HG02798 (cell line): Measurements from ENCODE around the gene LTC4S.

Experiments
- ATAC-seq: cut with Tn5 transposase; IDR thresholded peaks from one replicate; pipeline ENCODE4 v1.9.1; 2021; ENCODE audit warnings: mild to moderate bottlenecking; ENCODE audit not compliant: unreplicated experiment, poor library complexity

LTC4S gene

GRCh38 chr5:179794171-179794570 lies 385 bp downstream of the LTC4S start:
- no peak for ATAC-seq

GRCh38 chr5:179794575-179794974 lies 789 bp downstream of the LTC4S start:
- no peak for ATAC-seq

GRCh38 chr5:179795049-179795862 lies 1.5 kb downstream of the LTC4S start:
- no peak for ATAC-seq

GRCh38 chr5:179795863-179796833 lies 2.4 kb downstream of the LTC4S start:
- peak; percentile 83 for ATAC-seq

- ATAC-seq = no peak
Measured at GRCh38 chr5:179796877-179797608, 3.3 kb downstream of the LTC4S start.

GRCh38 chr5:179797741-179798140 lies 4.0 kb downstream of the LTC4S start:
- no peak for ATAC-seq

- ATAC-seq = no peak
Measured at GRCh38 chr5:179798144-179798770, 4.5 kb downstream of the LTC4S start.

GRCh38 chr5:179798771-179799643 lies 5.2 kb downstream of the LTC4S start:
- ATAC-seq = no peak

GRCh38 chr5:179799644-179799973 lies 5.8 kb downstream of the LTC4S start:
- no peak for ATAC-seq

GRCh38 chr5:179800071-179800695 lies 6.4 kb downstream of the LTC4S start:
- no peak for ATAC-seq

GRCh38 chr5:179800696-179801201 lies 7.0 kb downstream of the LTC4S start:
- ATAC-seq = no peak

GRCh38 chr5:179801304-179802206 lies 7.8 kb downstream of the LTC4S start:
- peak; percentile 36 for ATAC-seq

- ATAC-seq = no peak
Measured at GRCh38 chr5:179802207-179802883, 8.6 kb downstream of the LTC4S start.

- no peak for ATAC-seq
Measured at GRCh38 chr5:179802950-179803562, 9.3 kb downstream of the LTC4S start.

- no peak for ATAC-seq
Measured at GRCh38 chr5:179803651-179804554, 10.1 kb downstream of the LTC4S start.

- no peak for ATAC-seq
Measured at GRCh38 chr5:179804555-179804947, 10.8 kb downstream of the LTC4S start.
